Spleen (tissue), 11 donors: ENCODE data around the gene C4A. TPM values are rescaled to one million over a fixed set of nuclear protein-coding genes. Genes with fewer than 3 reads are reported as not detected.
"Not testable (repeated sequence)": the region's sequence is repeated elsewhere in the genome, so short reads cannot be mapped to it uniquely, and the experiment has no call there.

Experiments used
- DNase-seq: peaks from one replicate; pipeline ENCODE4 v3.0.0-alpha.2; 2020
- H3K27ac ChIP-seq, 8 donors: fragments of 200-600 bp; sonication (generic) in 7 of 8; 1 replicate in 4 of 8; 2 replicates in 4 of 8; pipeline versions ENCODE4 v1.5.0 to v1.8.0; 2016 to 2021; ENCODE audit warnings: inconsistent platforms in 4 of 8, mild to moderate bottlenecking in 4 of 8, moderate library complexity in 1 of 8
- H3K27me3 ChIP-seq, 7 donors: fragments of 200-600 bp; sonication (generic) in 6 of 7; replicated peaks in 1 of 7; 1 replicate in 4 of 7; 2 replicates in 3 of 7; pipeline versions ENCODE4 v1.5.0 to v1.8.0; 2016 to 2021; ENCODE audit warnings: inconsistent platforms in 3 of 7, mild to moderate bottlenecking in 1 of 7
- H3K36me3 ChIP-seq, 6 donors: fragments of 200-600 bp; sonication (generic) in 5 of 6; 1 replicate in 4 of 6; 2 replicates in 2 of 6; pipeline versions ENCODE4 v1.5.0 to v1.8.0; 2016 to 2021; ENCODE audit warnings: inconsistent platforms in 2 of 6
- H3K4me1 ChIP-seq, 6 donors: fragments of 200-600 bp; sonication (generic) in 5 of 6; 1 replicate in 3 of 6; 2 replicates in 3 of 6; pipeline versions ENCODE4 v1.5.0 to v1.8.0; 2016 to 2021; ENCODE audit warnings: inconsistent platforms in 3 of 6
- H3K4me3 ChIP-seq, 8 donors: fragments of 200-600 bp; sonication (generic) in 7 of 8; 1 replicate in 4 of 8; 2 replicates in 4 of 8; pipeline versions ENCODE4 v1.5.0 to v1.8.0; 2016 to 2021; ENCODE audit warnings: inconsistent platforms in 4 of 8, mild to moderate bottlenecking in 4 of 8, moderate library complexity in 2 of 8
- H3K9me3 ChIP-seq, 8 donors: fragments of 200-600 bp; sonication (generic) in 7 of 8; 1 replicate in 4 of 8; 2 replicates in 4 of 8; pipeline versions ENCODE4 v1.5.0 to v1.8.0; 2016 to 2021; ENCODE audit warnings: inconsistent platforms in 4 of 8
- POLR2AphosphoS5 ChIP-seq, 3 donors: sonication (generic); formaldehyde crosslinking; IDR thresholded peaks; one replicate each; pipeline ENCODE4 v1.5.1; 2017; ENCODE audit warnings: antibody characterized with exemption in 3 of 3
- WGBS, 5 donors: extraction: QIAGEN DNeasy Blood & Tissue Kit in 3 of 5; methylation state at CpG; one replicate each; pipeline versions ENCODE4 v1.1.5 to v1.1.7; 2013 to 2018; 5-methylcytosine and 5-hydroxymethylcytosine counted together
- intact Hi-C: fragments of 100-400 bp; cut with DNase I; formaldehyde crosslinking; loops from one replicate; pipeline ENCODE4 v1.15.0; 2023; ENCODE audit warnings: low total_unique reads
- polyA plus RNA-seq, 3 donors: library from polyadenylated mRNA; stranded (reverse); fragments of 200-250 nt; gene quantifications; one replicate each; pipeline ENCODE4 v1.2.1, GENCODE V29; 2013
- total RNA-seq, 7 donors: library from RNA; depleted of rRNA in 3 of 7; stranded (reverse); fragments of >200 nt in 3 of 7; fragmentation: NEBNext Ultra II Directional in 4 of 7; extraction: Animal tissue kit (Norgen Biotek cat#: 25700) in 4 of 7; gene quantifications; one replicate each; pipeline versions ENCODE4 v1.1.0 to v1.2.1, GENCODE V29; 2016 to 2021
- donor health status: healthy with polysubstance abuse.
- donor health status: DM: no; HTN: no; CAD: no; lungs with moderate emphysema.
- donor health status: DM: no; HTN: no; CAD: no.
- donor health status: Bipolar disorder and iron deficiency.
- donor health status: healthy.
- donor health status: DM: no; HTN: no; CAD: no.
- donor health status: DM: yes; HTN: yes; CAD: no.

Gene C4A
- total and polyA plus RNA-seq, 10 donors = 50.1 to 332 (median 116) TPM

- intact Hi-C loops, H3K27me3 ChIP-seq, H3K36me3 ChIP-seq, H3K4me1 ChIP-seq, H3K9me3 ChIP-seq, H3K27ac ChIP-seq, H3K4me3 ChIP-seq: not testable (repeated sequence)
- WGBS, 5 donors = 65 to 76% (median 70%) methylated on average over 13 to 20 of the region's 27 CpGs
- TF ChIP-seq POLR2AphosphoS5 (IDR thresholded peaks at IDR 0.05) = peak in 1 of 3 donors; percentile 15
- DNase-seq = peak; percentile 32
Measured at GRCh38 chr6:32010856-32011530, 29.1 kb downstream of the C4A start.

GRCh38 chr6:32012941-32013617 lies 31.2 kb downstream of the C4A start:
- H3K9me3 ChIP-seq, H3K36me3 ChIP-seq, H3K4me1 ChIP-seq, H3K27ac ChIP-seq, H3K4me3 ChIP-seq, intact Hi-C loops, H3K27me3 ChIP-seq: not testable (repeated sequence)
- TF ChIP-seq POLR2AphosphoS5 (IDR thresholded peaks at IDR 0.05) = peak in 1 of 3 donors; percentile 7
- peak; percentile 45 for DNase-seq
- 75 to 88% (median 81%) methylated on average over 7 to 17 of the region's 17 CpGs for WGBS, 5 donors

- H3K4me3 ChIP-seq, H3K9me3 ChIP-seq, H3K27me3 ChIP-seq, DNase-seq, H3K4me1 ChIP-seq, H3K36me3 ChIP-seq, intact Hi-C loops, H3K27ac ChIP-seq: not testable (repeated sequence)
- no CpG with 5 or more reads among the region's 5 CpGs for WGBS, 5 donors
Measured at GRCh38 chr6:32013738-32014137, 31.9 kb downstream of the C4A start.

- no CpG with 5 or more reads among the region's 6 CpGs for WGBS, 5 donors
- H3K27me3 ChIP-seq, H3K36me3 ChIP-seq, H3K9me3 ChIP-seq, intact Hi-C loops, H3K4me1 ChIP-seq, H3K27ac ChIP-seq, DNase-seq, H3K4me3 ChIP-seq: not testable (repeated sequence)
Measured at GRCh38 chr6:32014547-32014946, 32.7 kb downstream of the C4A start, which contains the start of gene C4B. Gene C4B (plus strand): TSS chr6:32014795. CDS start chr6:32014846, 51 bp downstream.

GRCh38 chr6:32022100-32022499 lies 40.2 kb downstream of the C4A start:
- intact Hi-C loops, H3K9me3 ChIP-seq: not testable (repeated sequence)

GRCh38 chr6:32028631-32029030 lies 46.8 kb downstream of the C4A start:
- H3K4me3 ChIP-seq, H3K9me3 ChIP-seq, H3K36me3 ChIP-seq, H3K4me1 ChIP-seq, H3K27ac ChIP-seq, intact Hi-C loops, H3K27me3 ChIP-seq: not testable (repeated sequence)
- WGBS, 5 donors = 90 to 96% (median 91%) methylated on average over 2 to 7 of the region's 10 CpGs
- peak; percentile 6 for DNase-seq

More at GRCh38 chr6:32022100-32022499, 40.2 kb downstream of the C4A start:
- no CpG with 5 or more reads among the region's 10 CpGs for WGBS, 5 donors
- not testable (repeated sequence) for H3K27me3 ChIP-seq, H3K4me3 ChIP-seq, H3K27ac ChIP-seq, DNase-seq, H3K36me3 ChIP-seq, H3K4me1 ChIP-seq

- WGBS, 5 donors = 75 to 93% (median 89%) methylated on average over 6 to 8 of the region's 14 CpGs; no CpG with 5 or more reads in 1 of the 5 donors
Measured at GRCh38 chr6:32029553-32029952, 47.7 kb downstream of the C4A start.

GRCh38 chr6:32035283-32036013 lies 53.6 kb downstream of the C4A start:
- H3K27ac ChIP-seq, DNase-seq, intact Hi-C loops, H3K4me1 ChIP-seq, H3K9me3 ChIP-seq, H3K27me3 ChIP-seq, H3K4me3 ChIP-seq, H3K36me3 ChIP-seq: not testable (repeated sequence)
- no CpG with 5 or more reads among the region's 16 CpGs for WGBS, 5 donors

More at GRCh38 chr6:32029553-32029952, 47.7 kb downstream of the C4A start:
- H3K27me3 ChIP-seq, H3K36me3 ChIP-seq, intact Hi-C loops, H3K27ac ChIP-seq, DNase-seq, H3K9me3 ChIP-seq, H3K4me1 ChIP-seq, H3K4me3 ChIP-seq: not testable (repeated sequence)

- DNase-seq, H3K36me3 ChIP-seq, intact Hi-C loops, H3K4me1 ChIP-seq, H3K4me3 ChIP-seq, H3K27me3 ChIP-seq, H3K9me3 ChIP-seq: not testable (repeated sequence)
- 38 to 69% (median 41%) methylated on average over 4 to 5 of the region's 5 CpGs for WGBS, 5 donors
- H3K27ac ChIP-seq = peak overlapping the region in 1 of 8 donors; percentile 53
Measured at GRCh38 chr6:32037136-32037535, 55.3 kb downstream of the C4A start.
